Measurements from ENCODE around the gene HSD17B12. TPM values are rescaled to one million over a fixed set of nuclear protein-coding genes. Genes with fewer than 3 reads are reported as not detected.

The HSD17B12 gene
- total RNA-seq, 4 donors from 2014 or later, result 37.5 to 47.5 (median 42.2) TPM

- 33 to 43% methylated on average over 1 of the region's 1 CpG for WGBS, 2 donors (ENCODE audit: low coverage in 1 of 2)
- Histone ChIP-seq H3K36me3 (no peaks in the 10 kb centered on the region), H3K4me1 (no peaks in the 10 kb centered on the region), H3K9me3 (no peaks in the 10 kb centered on the region), H3K4me3 (no peak overlapping the region), H3K27me3 (peaks cover 71% of the 10 kb centered on the region), H3K27ac (no peak overlapping the region)
- TF ChIP-seq CTCF (IDR thresholded peaks at IDR 0.05) (no peak), POLR2A (IDR thresholded peaks at IDR 0.05) (no peak), POLR2AphosphoS5 (IDR thresholded peaks at IDR 0.05) (no peak), EP300 (IDR thresholded peaks at IDR 0.05) (no peak)
- no peak for ATAC-seq
Observed at GRCh38 chr11:43874738-43875137, 194.2 kb downstream of the HSD17B12 start.

- Histone ChIP-seq H3K36me3 (peaks cover 3 to 26% of the 10 kb centered on the region in 2 donors), H3K4me1 (peaks cover 10 to 29% (median 10%) of the 10 kb centered on the region in 3 donors), H3K27me3 (peaks cover 28% of the 10 kb centered on the region), H3K4me3 (peak overlapping the region; percentile 72 to 89), H3K9me3 (no peaks in the 10 kb centered on the region), H3K27ac (peak overlapping the region in 3 of 4 donors; percentile 82 to 83 (median 82))
- WGBS, 2 donors (ENCODE audit: low coverage in 1 of 2), result 55 to 64% methylated on average over 8 to 11 of the region's 13 CpGs
- TF ChIP-seq POLR2AphosphoS5 (IDR thresholded peaks at IDR 0.05) (no peak), CTCF (IDR thresholded peaks at IDR 0.05) (no peak), EP300 (IDR thresholded peaks at IDR 0.05) (no peak), POLR2A (IDR thresholded peaks at IDR 0.05) (no peak)
- ATAC-seq, result no peak
Observed at GRCh38 chr11:43879789-43880639, 199.5 kb downstream of the HSD17B12 start.

DNA sequence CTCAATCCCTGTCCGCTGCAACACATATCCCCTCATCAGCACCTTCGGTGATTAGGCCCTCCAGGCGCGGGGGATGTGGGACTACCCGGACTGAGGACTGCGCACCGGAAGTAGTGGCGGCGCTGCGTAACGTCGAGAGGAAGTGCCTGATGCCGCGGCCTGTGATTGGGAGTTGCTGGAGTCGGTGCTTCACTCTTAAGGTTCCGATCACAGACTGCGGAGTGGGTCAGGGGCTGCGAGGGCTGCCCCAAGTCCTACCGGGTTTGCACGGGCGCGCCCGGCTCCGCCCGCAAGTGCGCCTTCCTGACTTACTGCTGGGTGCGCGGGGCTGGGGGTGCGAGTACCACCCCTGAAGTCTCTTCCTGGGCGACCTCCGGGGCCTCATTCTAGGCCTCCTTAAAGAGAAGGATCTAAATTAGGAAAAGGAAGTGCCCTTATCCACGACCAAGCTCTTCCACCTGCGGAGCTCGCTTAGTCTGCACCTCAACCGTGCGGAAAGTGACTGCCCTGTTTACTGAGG is 200.2 kb downstream of the HSD17B12 start, which contains the start of gene ALKBH3:
Gene ALKBH3 (plus strand): TSS at position 192 of the 520 bp plus-strand sequence. CDS start 1,822 bp downstream, outside the sequence.
- Histone ChIP-seq H3K9me3 (no peaks in the 10 kb centered on the region), H3K4me1 (peaks cover 10 to 29% (median 10%) of the 10 kb centered on the region in 3 donors), H3K27ac (peak within 1 kb of the TSS; percentile 27 to 83 (median 82)), H3K4me3 (peak within 1 kb of the TSS; percentile 72 to 89), H3K36me3 (peaks cover 3 to 33% of the 10 kb centered on the region in 2 donors), H3K27me3 (peaks cover 21% of the 10 kb centered on the region)
- peak; percentile 100 for ATAC-seq
- WGBS, 2 donors (ENCODE audit: low coverage in 1 of 2), result no CpG with 5 or more reads among the region's 36 CpGs
- TF ChIP-seq EP300 (IDR thresholded peaks at IDR 0.05) (no peak), CTCF (IDR thresholded peaks at IDR 0.05) (peak in 3 of 4 experiments; percentile 25 to 30 (median 26)), POLR2AphosphoS5 (IDR thresholded peaks at IDR 0.05) (peak; percentile 61), POLR2A (IDR thresholded peaks at IDR 0.05) (peak; percentile 13 to 20)

- no peaks in the 10 kb centered on the region for H3K9me3 ChIP-seq
- no peak overlapping the region for H3K4me3 ChIP-seq
- TF ChIP-seq EP300 (IDR thresholded peaks at IDR 0.05) (no peak), POLR2A (IDR thresholded peaks at IDR 0.05) (no peak), POLR2AphosphoS5 (IDR thresholded peaks at IDR 0.05) (no peak), CTCF (IDR thresholded peaks at IDR 0.05) (no peak)
- H3K4me1 ChIP-seq, result peaks cover 0 to 9% (median 0%) of the 10 kb centered on the region in 3 donors
- 40 to 51% methylated on average over 3 of the region's 3 CpGs for WGBS, 2 donors (ENCODE audit: low coverage in 1 of 2)
- ATAC-seq, result no peak
- H3K27ac ChIP-seq, result no peak overlapping the region
- H3K27me3 ChIP-seq, result no peaks in the 10 kb centered on the region
- H3K36me3 ChIP-seq, result peaks cover 7 to 94% of the 10 kb centered on the region in 2 donors
Observed at GRCh38 chr11:43892851-43893250, 212.3 kb downstream of the HSD17B12 start.

Measured in gastroesophageal sphincter (tissue), 4 donors.